ENCODE results near the gene ANKRD65. TPM values are rescaled to one million over a fixed set of nuclear protein-coding genes. Genes with fewer than 3 reads are reported as not detected.

ANKRD65 gene
- total RNA-seq, 1 donor from 2014 or later, result not detected

DNA sequence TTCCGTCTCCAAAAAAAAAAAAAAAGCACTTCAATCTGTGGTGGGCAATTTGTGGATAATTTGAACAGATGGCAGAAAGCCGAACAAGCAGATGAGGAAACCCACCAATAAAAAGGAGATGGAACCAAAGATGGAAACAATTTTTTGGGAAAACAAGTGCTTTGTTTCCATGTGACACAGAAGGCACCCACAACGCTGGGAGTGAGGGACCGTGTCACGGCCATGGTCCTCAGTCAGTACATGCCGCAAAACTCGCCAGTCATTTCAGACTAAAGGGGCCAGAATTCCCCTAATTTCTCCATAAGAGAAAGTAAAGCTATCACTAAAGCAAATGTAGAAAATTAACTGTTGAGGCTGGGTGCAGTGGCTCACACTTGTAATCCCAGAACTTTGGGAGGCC is 27.0 kb downstream of the ANKRD65 start:
- Mint-ChIP-seq H3K36me3 (ENCODE audit: low read depth) (peaks cover 53% of the 10 kb centered on the region), H3K27ac (ENCODE audit: unreplicated experiment) (no peak overlapping the region), H3K4me1 (ENCODE audit: low read depth) (peaks cover 18% of the 10 kb centered on the region), H3K9me3 (ENCODE audit: low read depth) (no peaks in the 10 kb centered on the region), H3K27me3 (ENCODE audit: low read depth) (no peaks in the 10 kb centered on the region), H3K4me3 (ENCODE audit: unreplicated experiment) (no peak overlapping the region)
- DNase-seq (ENCODE audit: low spot score), result no peak
- TF ChIP-seq, protein P1, sequence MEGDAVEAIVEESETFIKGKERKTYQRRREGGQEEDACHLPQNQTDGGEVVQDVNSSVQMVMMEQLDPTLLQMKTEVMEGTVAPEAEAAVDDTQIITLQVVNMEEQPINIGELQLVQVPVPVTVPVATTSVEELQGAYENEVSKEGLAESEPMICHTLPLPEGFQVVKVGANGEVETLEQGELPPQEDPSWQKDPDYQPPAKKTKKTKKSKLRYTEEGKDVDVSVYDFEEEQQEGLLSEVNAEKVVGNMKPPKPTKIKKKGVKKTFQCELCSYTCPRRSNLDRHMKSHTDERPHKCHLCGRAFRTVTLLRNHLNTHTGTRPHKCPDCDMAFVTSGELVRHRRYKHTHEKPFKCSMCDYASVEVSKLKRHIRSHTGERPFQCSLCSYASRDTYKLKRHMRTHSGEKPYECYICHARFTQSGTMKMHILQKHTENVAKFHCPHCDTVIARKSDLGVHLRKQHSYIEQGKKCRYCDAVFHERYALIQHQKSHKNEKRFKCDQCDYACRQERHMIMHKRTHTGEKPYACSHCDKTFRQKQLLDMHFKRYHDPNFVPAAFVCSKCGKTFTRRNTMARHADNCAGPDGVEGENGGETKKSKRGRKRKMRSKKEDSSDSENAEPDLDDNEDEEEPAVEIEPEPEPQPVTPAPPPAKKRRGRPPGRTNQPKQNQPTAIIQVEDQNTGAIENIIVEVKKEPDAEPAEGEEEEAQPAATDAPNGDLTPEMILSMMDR (IDR thresholded peaks at IDR 0.05), result no peak

DNA sequence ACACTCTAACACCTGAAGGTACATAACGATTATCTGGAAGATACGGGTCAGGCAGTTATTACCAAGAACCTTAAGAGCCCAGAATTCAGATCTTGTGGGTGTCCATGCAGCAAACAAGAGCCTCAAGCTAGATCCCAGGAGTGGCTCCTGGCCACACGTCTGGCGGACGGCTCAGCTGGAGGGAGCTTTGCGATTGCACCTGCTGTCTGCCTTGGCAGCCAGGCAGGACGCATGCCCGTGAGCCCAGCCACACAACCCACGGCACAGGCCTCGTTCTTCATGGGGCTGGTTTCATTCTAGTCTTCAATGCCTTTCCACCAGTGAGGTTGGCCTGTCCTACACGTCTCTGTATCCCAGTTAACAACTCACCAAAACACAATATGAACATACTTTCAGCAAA is 27.6 kb downstream of the ANKRD65 start:
- Mint-ChIP-seq H3K27ac (ENCODE audit: unreplicated experiment) (no peak overlapping the region), H3K9me3 (ENCODE audit: low read depth) (no peaks in the 10 kb centered on the region), H3K27me3 (ENCODE audit: low read depth) (no peaks in the 10 kb centered on the region), H3K4me1 (ENCODE audit: low read depth) (peaks cover 18% of the 10 kb centered on the region), H3K4me3 (ENCODE audit: unreplicated experiment) (no peak overlapping the region), H3K36me3 (ENCODE audit: low read depth) (peaks cover 54% of the 10 kb centered on the region)
- DNase-seq (ENCODE audit: low spot score), result no peak
- TF ChIP-seq, protein P1 (IDR thresholded peaks at IDR 0.05), result no peak

DNA sequence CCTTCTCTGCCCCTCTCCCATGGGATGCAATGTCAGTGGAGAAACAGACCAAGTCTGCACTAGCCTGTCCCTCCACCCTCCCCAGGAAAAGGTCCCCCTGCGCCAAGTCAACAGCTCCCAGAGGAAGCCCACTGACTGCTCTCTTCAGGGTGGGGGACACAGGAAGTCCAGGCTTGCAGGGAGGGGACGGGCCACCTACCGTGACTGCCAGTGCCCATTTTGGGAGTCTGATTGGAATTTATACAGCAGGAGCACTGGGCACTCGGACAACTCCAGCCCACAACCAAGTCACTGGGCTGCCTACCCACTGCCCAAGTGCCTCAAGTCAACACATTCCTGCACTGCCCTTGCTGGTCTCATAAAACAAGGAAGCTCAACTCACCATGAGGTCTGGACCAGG is 28.1 kb downstream of the ANKRD65 start:
- Mint-ChIP-seq H3K27ac (ENCODE audit: unreplicated experiment) (no peak overlapping the region), H3K36me3 (ENCODE audit: low read depth) (peaks cover 55% of the 10 kb centered on the region), H3K4me1 (ENCODE audit: low read depth) (peaks cover 14% of the 10 kb centered on the region), H3K27me3 (ENCODE audit: low read depth) (no peaks in the 10 kb centered on the region), H3K4me3 (ENCODE audit: unreplicated experiment) (no peak overlapping the region), H3K9me3 (ENCODE audit: low read depth) (no peaks in the 10 kb centered on the region)
- no peak for DNase-seq (ENCODE audit: low spot score)
- TF ChIP-seq, protein P1 (IDR thresholded peaks at IDR 0.05), result no peak

DNA sequence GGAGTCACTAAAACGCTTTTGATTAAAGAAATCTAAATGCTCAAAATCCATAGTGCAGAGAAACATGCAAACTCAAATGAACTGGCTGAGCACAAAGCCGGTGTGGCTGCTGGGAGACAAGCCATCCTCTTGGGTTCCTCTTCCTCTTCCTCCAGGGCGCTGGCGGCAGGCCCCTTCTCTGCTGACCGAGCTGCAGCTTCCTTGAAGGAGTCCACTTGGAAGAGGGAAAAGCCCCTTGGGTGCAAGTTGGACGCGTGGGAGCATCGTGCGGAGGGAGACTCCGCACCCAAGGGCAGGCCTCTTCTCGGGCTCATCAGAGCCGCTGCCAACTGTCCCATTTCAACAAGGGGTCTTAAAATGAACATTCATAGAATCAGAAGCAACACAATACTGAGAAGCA is 29.9 kb downstream of the ANKRD65 start:
- no peaks in the 10 kb centered on the region for H3K27me3 Mint-ChIP-seq (ENCODE audit: low read depth)
- TF ChIP-seq, protein P1 (IDR thresholded peaks at IDR 0.05), result no peak
- no peak overlapping the region for H3K4me3 Mint-ChIP-seq (ENCODE audit: unreplicated experiment)
- no peaks in the 10 kb centered on the region for H3K9me3 Mint-ChIP-seq (ENCODE audit: low read depth)
- H3K36me3 Mint-ChIP-seq (ENCODE audit: low read depth), result peaks cover 65% of the 10 kb centered on the region
- peaks cover 6% of the 10 kb centered on the region for H3K4me1 Mint-ChIP-seq (ENCODE audit: low read depth)
- H3K27ac Mint-ChIP-seq (ENCODE audit: unreplicated experiment), result no peak overlapping the region
- DNase-seq (ENCODE audit: low spot score), result no peak

DNA sequence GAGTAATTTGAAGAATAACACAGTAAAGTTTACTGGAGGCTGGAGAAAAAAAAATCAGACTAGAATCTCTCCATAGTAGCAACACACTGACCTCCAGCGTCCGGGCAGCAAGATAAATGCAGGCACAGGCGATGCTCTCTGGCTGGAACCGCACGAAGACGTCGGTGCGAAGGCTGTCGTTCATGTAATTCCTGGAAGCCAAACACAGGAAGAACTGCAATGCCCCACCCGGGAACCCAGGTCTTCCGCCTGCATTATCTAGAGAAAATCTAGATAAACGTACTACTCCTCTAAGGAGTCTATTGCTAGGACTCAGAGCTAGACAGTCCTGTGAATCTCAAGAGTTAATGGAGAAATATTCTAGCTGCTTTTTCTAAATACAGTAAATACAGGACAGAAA is 30.4 kb downstream of the ANKRD65 start:
- no peak for DNase-seq (ENCODE audit: low spot score)
- peaks cover 4% of the 10 kb centered on the region for H3K4me1 Mint-ChIP-seq (ENCODE audit: low read depth)
- TF ChIP-seq, protein P1 (IDR thresholded peaks at IDR 0.05), result no peak
- H3K4me3 Mint-ChIP-seq (ENCODE audit: unreplicated experiment), result no peak overlapping the region
- no peak overlapping the region for H3K27ac Mint-ChIP-seq (ENCODE audit: unreplicated experiment)
- H3K36me3 Mint-ChIP-seq (ENCODE audit: low read depth), result peaks cover 68% of the 10 kb centered on the region
- H3K27me3 Mint-ChIP-seq (ENCODE audit: low read depth), result no peaks in the 10 kb centered on the region
- H3K9me3 Mint-ChIP-seq (ENCODE audit: low read depth), result no peaks in the 10 kb centered on the region
